ENCODE measurements around the gene AGBL4.

AGBL4 gene

DNA sequence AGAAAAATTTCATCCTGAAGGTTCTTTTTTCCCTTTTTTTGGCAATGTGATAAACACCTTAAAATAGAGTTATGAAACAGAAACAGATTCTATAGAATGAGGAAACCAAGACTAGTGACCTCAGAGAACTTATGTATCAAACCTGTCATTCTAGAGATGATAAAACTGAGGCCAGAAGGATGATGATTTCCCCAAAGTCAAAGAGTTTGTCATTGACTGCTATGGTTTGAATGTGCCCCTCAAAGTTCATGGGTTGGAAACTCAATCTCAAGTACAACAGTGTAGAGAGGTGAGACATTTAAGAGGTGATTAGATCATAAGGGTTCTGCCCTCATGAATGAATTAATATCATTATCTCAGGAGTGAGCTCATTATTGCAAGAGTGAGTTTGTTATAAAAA is 1233.4 kb downstream of the AGBL4 start:
- TF ChIP-seq POLR2A (IDR thresholded peaks at IDR 0.05; ENCODE audit: low read depth, low read length) = no peak
- FAIRE-seq (no peak), DNase-seq (ENCODE audit: insufficient read length, low spot score) (no peak)

DNA sequence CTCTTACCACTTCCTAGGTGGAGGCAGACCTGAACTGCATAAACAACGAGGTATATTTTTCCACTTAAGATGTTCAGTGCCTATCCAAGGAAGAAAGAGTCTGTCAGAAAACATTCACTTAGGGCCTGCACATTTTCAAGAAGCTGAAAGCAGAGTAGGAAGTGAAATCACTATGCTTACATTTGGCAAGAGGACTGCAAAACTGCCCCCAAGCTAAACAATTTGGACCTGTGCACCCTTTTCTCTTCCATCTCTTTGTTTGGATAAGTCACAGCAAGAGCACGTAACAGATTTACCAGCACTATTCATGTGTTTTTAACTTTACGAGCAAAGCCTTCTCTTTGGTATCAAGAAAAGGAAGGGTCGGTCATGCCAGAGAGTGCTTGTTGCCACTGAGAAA is 1233.9 kb downstream of the AGBL4 start:
- FAIRE-seq = no peak
- no peak for TF ChIP-seq POLR2A (IDR thresholded peaks at IDR 0.05; ENCODE audit: low read depth, low read length)

DNA sequence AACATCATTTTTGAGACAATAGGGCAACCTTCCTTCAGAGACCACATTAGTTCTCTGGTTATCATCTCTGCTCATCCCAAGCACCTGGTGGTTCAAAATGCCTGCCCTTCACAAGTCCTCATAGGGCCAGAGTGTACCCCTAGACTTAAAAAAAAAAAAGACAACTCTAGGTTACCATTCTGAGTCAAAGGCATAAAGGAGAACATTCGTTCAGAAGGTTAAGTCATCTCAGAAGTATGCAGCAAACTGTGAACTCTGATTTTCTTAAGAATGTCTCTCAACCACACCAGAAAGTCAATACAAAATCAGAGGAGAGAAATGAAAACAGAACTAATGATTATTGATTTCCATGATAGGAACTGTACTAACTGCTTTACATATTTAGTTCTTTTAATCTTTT is 1237.9 kb downstream of the AGBL4 start:
- no peak for DNase-seq (ENCODE audit: insufficient read length, low spot score)
- no peak for FAIRE-seq

More for the DNA sequence above, 1233.9 kb downstream of the AGBL4 start:
- no peak for DNase-seq (ENCODE audit: insufficient read length, low spot score)

DNA sequence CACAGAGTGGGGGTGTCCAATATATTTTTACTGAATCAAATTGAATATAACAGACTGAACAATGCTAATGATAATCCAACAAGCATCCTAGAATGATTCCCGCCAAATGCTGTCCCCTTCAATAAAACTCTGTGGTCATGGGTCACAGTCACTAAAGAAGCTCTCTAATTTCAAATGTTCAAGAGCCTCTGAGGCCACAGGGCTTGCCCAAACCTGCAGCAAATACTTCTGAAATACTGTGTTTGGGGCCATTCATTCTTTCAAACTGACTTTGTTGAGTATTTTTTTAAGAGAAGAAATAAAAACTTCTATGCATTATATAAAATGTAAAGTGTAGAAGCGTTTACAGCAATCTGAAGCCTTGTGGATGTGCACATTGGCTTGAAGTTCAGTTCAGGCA is 1239.5 kb downstream of the AGBL4 start:
- no peak for DNase-seq (ENCODE audit: insufficient read length, low spot score)
- FAIRE-seq = no peak
- TF ChIP-seq POLR2A (IDR thresholded peaks at IDR 0.05; ENCODE audit: low read depth, low read length) = no peak

More for the DNA sequence above, 1237.9 kb downstream of the AGBL4 start:
- TF ChIP-seq POLR2A (IDR thresholded peaks at IDR 0.05; ENCODE audit: low read depth, low read length) = no peak

DNA sequence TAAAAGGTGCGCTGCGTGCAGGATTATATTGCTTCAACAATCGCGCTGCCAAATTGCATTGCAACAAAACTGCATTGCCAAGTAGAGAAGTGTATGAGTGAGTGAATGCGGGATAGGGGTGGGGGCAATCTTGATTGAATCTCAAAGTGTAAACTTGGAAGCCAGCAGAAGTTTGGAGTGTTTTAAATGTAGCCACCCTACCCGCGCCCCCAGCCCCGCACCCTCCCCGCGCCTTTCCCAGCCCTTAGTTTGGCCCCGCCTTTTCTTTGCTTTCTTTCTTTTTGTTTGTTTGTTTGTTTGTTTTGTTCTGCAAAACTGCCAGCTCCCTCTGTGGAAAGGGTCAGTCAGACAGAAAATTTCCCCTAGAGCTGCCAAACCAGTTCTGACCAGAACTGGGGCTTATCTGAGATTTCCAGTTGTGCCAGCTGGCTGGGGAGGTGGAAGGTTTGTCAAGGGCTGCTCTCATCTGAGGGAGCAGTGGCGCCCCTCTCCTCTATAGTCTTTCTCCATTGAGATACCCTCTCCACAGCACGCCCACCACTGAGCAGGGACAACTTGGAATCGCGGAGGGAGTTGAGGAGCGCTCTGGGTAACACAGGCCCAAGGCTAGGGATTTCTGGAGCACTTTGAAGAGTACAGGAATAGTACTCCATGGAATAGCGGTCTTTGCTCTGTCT is 1246.4 kb downstream of the AGBL4 start:
- FAIRE-seq = no peak
- no peak for TF ChIP-seq POLR2A (IDR thresholded peaks at IDR 0.05; ENCODE audit: low read depth, low read length)
- DNase-seq (ENCODE audit: insufficient read length, low spot score) = no peak

DNA sequence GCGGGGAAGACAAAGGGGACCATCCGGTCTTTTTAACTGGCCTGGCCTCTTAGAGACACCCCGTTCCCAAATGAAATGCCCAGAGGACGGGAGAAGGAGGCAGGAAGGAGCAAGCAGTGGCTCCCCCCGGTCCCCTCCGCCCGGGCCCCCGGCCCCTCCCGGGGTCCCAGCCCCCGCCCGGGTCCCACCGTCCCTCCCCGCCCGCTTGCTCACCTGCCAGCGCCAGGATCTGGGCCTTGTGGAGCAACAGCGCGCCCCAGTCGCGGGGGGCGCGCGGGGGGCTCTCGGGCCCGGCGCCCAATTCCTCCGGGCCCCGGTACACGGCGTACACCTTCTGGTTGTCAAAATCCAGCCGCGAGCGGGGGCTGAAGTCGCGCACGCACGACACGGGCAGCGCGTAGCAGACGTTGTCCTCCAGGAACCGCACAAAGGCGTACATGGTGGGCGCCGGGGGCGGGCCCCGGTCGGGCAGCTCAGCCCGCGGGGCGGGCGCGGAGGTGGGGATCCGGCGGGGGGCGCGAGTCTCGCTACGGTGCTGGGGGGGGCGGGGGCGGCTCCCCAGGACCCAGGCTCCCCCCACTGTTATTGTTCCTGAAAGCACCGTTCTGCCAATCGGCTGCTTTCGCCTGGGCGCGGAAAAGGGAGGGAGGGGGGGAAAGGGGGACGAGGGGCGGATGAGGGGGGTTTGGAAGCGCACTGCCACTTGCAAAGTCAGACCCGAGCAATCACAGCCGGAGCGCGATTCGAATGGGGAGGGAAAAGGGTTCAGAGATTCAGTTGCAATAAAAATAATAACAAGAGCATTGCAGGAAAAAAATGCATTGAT is 1247.1 kb downstream of the AGBL4 start, which contains the start of gene BEND5:
Gene BEND5 (minus strand): TSS at position 499 of the 826 bp plus-strand sequence. CDS start 60 bp downstream, at position 439.
- no peak for FAIRE-seq
- TF ChIP-seq POLR2A (IDR thresholded peaks at IDR 0.05; ENCODE audit: low read depth, low read length) = no peak
- DNase-seq (ENCODE audit: insufficient read length, low spot score) = no peak

DNA sequence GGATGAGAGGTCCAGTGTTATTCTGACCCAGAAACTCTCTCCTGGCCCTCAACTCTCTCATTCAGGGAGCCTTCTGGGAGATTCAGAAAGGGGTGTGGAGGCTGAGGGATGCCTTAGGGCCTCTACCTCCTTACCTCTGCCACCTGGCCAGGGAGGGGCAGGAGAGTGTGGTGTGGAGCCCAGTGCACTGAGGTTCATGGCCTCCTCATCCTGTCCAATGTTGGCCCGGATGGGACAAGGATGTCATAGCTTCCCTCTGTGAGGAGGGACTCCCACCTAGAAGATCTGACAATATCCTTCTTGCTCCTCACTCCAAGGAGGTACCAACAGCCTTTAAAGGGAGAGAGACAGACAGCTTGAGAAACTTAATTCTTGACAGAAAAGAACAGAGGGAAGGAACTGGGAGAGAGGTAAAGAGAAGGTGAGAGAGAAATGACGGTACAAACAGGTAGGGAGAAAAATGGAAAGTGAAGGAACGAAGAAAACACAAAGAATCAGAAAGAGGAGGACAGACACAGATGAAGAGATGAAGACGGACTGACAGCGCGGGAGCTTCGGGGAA is 1247.8 kb downstream of the AGBL4 start:
- no peak for DNase-seq (ENCODE audit: insufficient read length, low spot score)
- no peak for FAIRE-seq
- no peak for TF ChIP-seq POLR2A (IDR thresholded peaks at IDR 0.05; ENCODE audit: low read depth, low read length)

DNA sequence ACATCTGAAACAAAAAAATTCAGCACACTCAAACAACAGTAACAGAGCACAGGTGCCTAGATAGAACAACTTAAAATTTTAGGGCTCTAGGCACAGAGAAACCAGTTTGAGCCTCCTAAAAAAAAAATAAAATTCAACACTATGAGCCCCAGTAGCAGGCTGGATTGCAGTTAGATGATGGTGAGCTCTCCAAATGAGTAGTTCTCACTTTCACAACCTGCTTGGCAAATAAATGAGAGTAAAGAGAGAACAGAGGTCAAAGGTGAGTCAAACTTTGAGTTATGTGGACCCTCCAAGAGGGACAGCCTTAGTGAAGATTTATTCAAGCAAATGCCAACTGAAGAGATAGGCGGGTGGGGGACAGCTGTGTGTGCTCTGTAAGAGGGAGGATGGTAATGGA is 1250.6 kb downstream of the AGBL4 start:
- TF ChIP-seq POLR2A (IDR thresholded peaks at IDR 0.05; ENCODE audit: low read depth, low read length) = no peak
- FAIRE-seq (no peak), DNase-seq (ENCODE audit: insufficient read length, low spot score) (no peak)

DNA sequence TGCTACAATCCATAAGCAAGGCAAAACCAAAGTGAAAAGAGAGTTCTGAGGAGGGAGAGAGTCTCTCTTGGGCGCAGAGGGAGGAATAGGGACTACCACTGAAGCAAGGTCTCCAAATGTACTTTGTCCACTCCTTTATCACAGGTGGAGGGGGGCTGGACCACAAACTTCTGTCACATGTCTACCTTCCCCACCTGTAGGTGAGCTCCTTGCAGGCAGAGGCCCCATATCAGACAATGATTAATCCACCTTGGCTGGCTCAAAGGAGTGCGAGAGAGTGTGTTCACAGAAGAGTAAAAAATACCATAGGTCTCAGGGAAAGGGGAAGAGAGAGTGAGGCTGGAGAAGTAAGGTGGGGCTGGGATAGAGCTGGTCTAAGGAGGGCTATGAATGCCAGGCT is 1251.5 kb downstream of the AGBL4 start:
- TF ChIP-seq POLR2A (IDR thresholded peaks at IDR 0.05; ENCODE audit: low read depth, low read length) = no peak
- FAIRE-seq (no peak), DNase-seq (ENCODE audit: insufficient read length, low spot score) (no peak)

DNA sequence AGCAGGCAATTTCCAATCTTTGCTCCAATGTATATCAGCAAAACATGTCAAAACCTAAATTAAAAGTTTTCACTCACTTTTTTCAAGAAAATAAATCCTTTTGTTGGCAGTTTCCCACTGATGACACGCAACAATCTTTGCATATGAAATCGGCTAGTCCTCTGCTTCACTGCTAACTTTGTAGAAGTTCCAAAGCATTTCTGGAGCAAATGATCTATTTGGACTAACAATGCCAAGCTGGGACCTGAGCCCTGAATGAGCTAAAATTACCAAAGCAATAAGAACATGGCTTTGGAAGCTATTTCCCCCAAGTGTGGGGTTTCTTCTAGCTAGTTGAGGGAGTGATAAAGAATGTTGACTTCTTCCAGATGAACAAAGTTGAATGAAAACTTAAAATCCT is 1252.2 kb downstream of the AGBL4 start:
- FAIRE-seq = no peak
- TF ChIP-seq POLR2A (IDR thresholded peaks at IDR 0.05; ENCODE audit: low read depth, low read length) = no peak

DNA sequence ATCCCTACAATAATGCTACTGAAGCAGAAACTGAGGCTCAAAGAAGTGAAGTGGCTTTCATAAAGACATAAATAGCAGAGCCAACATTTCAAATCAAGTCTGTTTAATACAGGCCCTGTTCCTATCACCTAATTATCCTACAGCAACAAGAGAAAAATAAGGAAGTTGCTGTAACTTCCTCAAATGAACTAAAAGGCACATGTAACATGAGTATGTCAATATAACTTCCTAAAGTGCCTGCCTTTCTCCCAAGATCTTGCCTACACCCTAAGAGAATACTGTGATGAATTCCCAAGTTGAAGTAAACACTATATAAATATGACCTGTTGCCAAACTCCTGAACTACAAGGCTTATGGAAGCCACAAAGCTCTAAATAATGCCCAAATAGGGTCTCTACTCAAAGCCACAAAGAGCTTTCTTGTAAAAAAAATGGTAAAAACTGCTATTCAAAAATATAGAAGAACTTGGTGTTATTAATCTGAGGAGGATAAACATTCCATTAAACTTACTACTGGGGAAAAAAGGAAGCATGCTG is 1255.7 kb downstream of the AGBL4 start:
- FAIRE-seq (no peak), DNase-seq (ENCODE audit: insufficient read length, low spot score) (no peak)
- TF ChIP-seq POLR2A (IDR thresholded peaks at IDR 0.05; ENCODE audit: low read depth, low read length) = no peak

More for the DNA sequence above, 1252.2 kb downstream of the AGBL4 start:
- DNase-seq (ENCODE audit: insufficient read length, low spot score) = no peak

DNA sequence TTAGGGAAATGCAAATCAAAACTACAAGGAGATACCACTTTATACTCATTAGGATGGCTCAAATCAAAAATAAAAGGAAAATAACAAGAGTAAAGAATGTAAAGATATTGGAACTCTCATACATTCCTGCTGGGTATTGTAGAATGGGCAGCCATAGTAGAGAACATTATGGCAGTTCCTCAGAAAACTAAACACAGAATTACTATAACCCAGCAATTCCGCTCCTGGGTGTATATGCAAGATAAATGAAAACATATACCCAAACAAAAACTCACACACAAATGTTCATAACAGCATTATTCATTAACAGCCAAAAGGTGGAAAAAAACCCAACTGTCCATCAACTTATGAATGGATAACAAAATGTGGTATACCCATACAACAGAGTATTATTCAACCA is 1258.4 kb downstream of the AGBL4 start:
- FAIRE-seq = no peak

DNA sequence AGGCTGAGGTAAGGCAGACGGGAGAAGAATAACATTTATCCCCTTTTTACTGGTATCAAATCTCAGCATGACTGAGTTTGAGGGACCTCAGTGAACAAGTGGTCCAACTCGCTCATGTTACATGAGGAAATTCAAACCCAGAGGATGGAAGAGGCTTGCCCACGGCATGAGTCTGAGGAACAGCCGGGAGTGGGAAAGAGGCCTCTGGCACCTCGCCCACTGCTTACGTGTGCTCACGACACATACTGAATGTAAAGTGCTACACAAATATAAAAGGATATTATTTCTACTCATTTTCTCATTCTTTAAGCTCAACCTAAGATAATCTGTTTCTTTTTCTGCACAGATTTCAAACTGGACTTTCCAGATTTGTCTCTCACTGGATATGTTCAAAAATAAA is 1261.8 kb downstream of the AGBL4 start:
- FAIRE-seq (no peak), DNase-seq (ENCODE audit: insufficient read length, low spot score) (no peak)
- TF ChIP-seq POLR2A (IDR thresholded peaks at IDR 0.05; ENCODE audit: low read depth, low read length) = no peak

More for the DNA sequence above, 1258.4 kb downstream of the AGBL4 start:
- no peak for TF ChIP-seq POLR2A (IDR thresholded peaks at IDR 0.05; ENCODE audit: low read depth, low read length)
- DNase-seq (ENCODE audit: insufficient read length, low spot score) = no peak

DNA sequence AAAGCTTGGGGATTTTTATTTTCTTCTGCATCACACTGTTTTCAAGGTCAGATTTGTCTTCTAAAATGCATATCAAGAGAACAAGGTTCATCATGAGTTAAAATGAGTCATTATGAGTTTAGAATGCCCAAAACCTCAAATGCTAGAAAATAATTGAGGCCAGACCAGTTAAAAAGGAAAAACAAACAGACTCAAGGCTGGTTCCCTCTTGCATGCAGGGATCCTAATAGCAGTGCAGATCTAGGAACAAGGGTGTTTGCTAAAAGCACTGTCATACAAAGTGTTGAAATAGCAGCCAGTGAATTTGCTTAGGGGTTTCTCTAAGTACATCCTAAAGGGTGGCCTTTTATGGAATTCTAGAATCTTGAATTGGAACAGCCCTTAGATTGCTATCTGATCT is 1262.3 kb downstream of the AGBL4 start:
- no peak for DNase-seq (ENCODE audit: insufficient read length, low spot score)
- TF ChIP-seq POLR2A (IDR thresholded peaks at IDR 0.05; ENCODE audit: low read depth, low read length) = no peak
- FAIRE-seq = no peak

Data from H54 (cell line).